BJ (cell line): ENCODE measurements around the gene ABLIM1. TPM values are rescaled to one million over a fixed set of nuclear protein-coding genes. Genes with fewer than 3 reads are reported as not detected.

ENCODE experiments used
- CTCF ChIA-PET: fragments of 350-600 bp; formaldehyde crosslinking; extraction: SDS; loops from one replicate; lab custom pipeline; 2021; ENCODE audit warnings: antibody characterized with exemption, inconsistent platforms; lab: Yijun Ruan, JAX
- POLR2A ChIA-PET: fragments of 300-600 bp; sonication (Branson Sonifier 250); formaldehyde crosslinking; extraction: SDS; loops from one replicate; lab custom pipeline; 2021; ENCODE audit warnings: antibody characterized with exemption; lab: Charles Lee
- DNase-seq: peaks from one replicate; pipeline ENCODE4 v3.0.0-alpha.2; 2011; ENCODE audit warnings: low read depth
- H3K27me3 ChIP-seq: 2 replicates; pipeline ENCODE4 v1.6.0; 2011; ENCODE audit warnings: low read length; ENCODE audit not compliant: control insufficient read depth, insufficient read depth
- H3K36me3 ChIP-seq: 2 replicates; pipeline ENCODE4 v1.5.1; 2011; ENCODE audit warnings: low read length; ENCODE audit not compliant: control insufficient read depth, insufficient read depth
- H3K4me3 ChIP-seq: 2 replicates; pipeline ENCODE4 v1.5.1; 2011; ENCODE audit warnings: low read depth, mild to moderate bottlenecking, control low read depth, low read length
- CTCF ChIP-seq: IDR thresholded peaks from 2 replicates; pipeline ENCODE4 v1.5.1; 2011; ENCODE audit warnings: low read depth, mild to moderate bottlenecking, control low read depth, inconsistent platforms, low read length, moderate library complexity; ENCODE audit not compliant: insufficient read depth
- polyA plus RNA-seq: library from polyadenylated mRNA; depleted of rRNA; stranded (reverse); fragments of >200 nt; gene quantifications from 2 replicates; pipeline ENCODE4 v1.2.3, GENCODE V29; 2011

The ABLIM1 gene
- polyA plus RNA-seq, 1 experiment = 14.4 TPM

- DNase-seq = no peak
- H3K36me3 ChIP-seq = peaks cover 4% of the 10 kb centered on the region
- POLR2A ChIA-PET = no interaction called here
- H3K4me3 ChIP-seq = no peak overlapping the region
- CTCF ChIA-PET = interaction anchor here (0.6 to 1.5 kb wide), 3 partner anchors 30 to 345 kb away, joined by 3 to 10 read pairs (median 4); no protein-coding TSS in a partner anchor
- H3K27me3 ChIP-seq = no peaks in the 10 kb centered on the region
- no peak for TF ChIP-seq CTCF
These were observed 217.0 kb downstream of the ABLIM1 start for GRCh38 chr10:114441107-114441506.

- CTCF ChIA-PET = interaction anchor here (1.3 to 3.3 kb wide), 4 partner anchors 8 to 134 kb away, joined by 5 to 19 read pairs (median 7); no protein-coding TSS in a partner anchor
- H3K36me3 ChIP-seq = peaks cover 4% of the 10 kb centered on the region
- no peak overlapping the region for H3K4me3 ChIP-seq
- H3K27me3 ChIP-seq = no peaks in the 10 kb centered on the region
- DNase-seq = no peak
- TF ChIP-seq CTCF = peak; percentile 56
- POLR2A ChIA-PET = no interaction called here
These were observed 220.4 kb downstream of the ABLIM1 start for GRCh38 chr10:114437473-114438292.

- ChIA-PET POLR2A (no interaction called here), CTCF (interaction anchor here (0.6 to 3.3 kb wide), 2 partner anchors 15 to 133 kb away, joined by 3 to 19 read pairs; no protein-coding TSS in a partner anchor)
- Histone ChIP-seq H3K4me3 (no peak overlapping the region), H3K27me3 (no peaks in the 10 kb centered on the region), H3K36me3 (peaks cover 4% of the 10 kb centered on the region)
- no peak for TF ChIP-seq CTCF
- no peak for DNase-seq
These were observed 221.1 kb downstream of the ABLIM1 start for GRCh38 chr10:114436941-114437340.

- CTCF ChIA-PET = interaction anchor here (0.5 to 4.4 kb wide), 3 partner anchors 41 to 218 kb away, joined by 3 to 28 read pairs (median 3); no protein-coding TSS in a partner anchor
- 0 out of 2 replicates have a peak, but pooled peaks cover 1% of the 10 kb centered on the region for H3K27me3 ChIP-seq
- TF ChIP-seq CTCF = no peak
- POLR2A ChIA-PET = no interaction called here
- no peak overlapping the region for H3K4me3 ChIP-seq
- DNase-seq = no peak
- H3K36me3 ChIP-seq = no peaks in the 10 kb centered on the region
These were observed 225.4 kb downstream of the ABLIM1 start for GRCh38 chr10:114432566-114433093.
